HEK293 (cell line): ENCODE measurements around the gene SOS2.

Source experiments
- CTCF ChIA-PET: fragments of 350-600 bp; formaldehyde crosslinking; extraction: SDS; loops from one replicate; lab custom pipeline; 2021; ENCODE audit warnings: antibody characterized with exemption; lab: Yijun Ruan, JAX
- POLR2A ChIA-PET: fragments of 300-600 bp; formaldehyde crosslinking; extraction: SDS; loops from one replicate; lab custom pipeline; 2020; ENCODE audit warnings: antibody characterized with exemption, inconsistent platforms; lab: Yijun Ruan, JAX
- H3K27ac ChIP-seq: fragments of 200-500 bp; sonication (Bioruptor generic); 2 replicates; pipeline ENCODE4 v1.5.1; 2014; ENCODE audit warnings: low read depth, low read length, control low read depth, inconsistent platforms; ENCODE audit errors: extremely low read depth
- H3K36me3 ChIP-seq, 2 experiments: fragments of 200-500 bp in 1 of 2; sonication (Bioruptor generic) in 1 of 2; 1 replicate in 1 of 2; 2 replicates in 1 of 2; pipeline ENCODE4 v1.5.1; 2014 to 2017; ENCODE audit warnings: inconsistent platforms in 2 of 2, low read length in 2 of 2; ENCODE audit not compliant: control insufficient read depth in 2 of 2, insufficient read depth in 1 of 2
- H3K4me1 ChIP-seq: fragments of 200-500 bp; sonication (Bioruptor generic); 2 replicates; pipeline ENCODE4 v1.5.1; 2014; ENCODE audit warnings: mild to moderate bottlenecking, low read length, inconsistent platforms; ENCODE audit not compliant: control insufficient read depth, insufficient read depth
- H3K4me3 ChIP-seq: 2 replicates; pipeline ENCODE4 v1.5.1; 2011; ENCODE audit warnings: low read depth, mild to moderate bottlenecking, control low read depth, low read length, moderate library complexity
- H3K9me3 ChIP-seq: fragments of 200-500 bp; sonication (Bioruptor generic); 2 replicates; pipeline ENCODE4 v1.5.1; 2014; ENCODE audit warnings: low read depth, low read length, inconsistent platforms; ENCODE audit not compliant: control insufficient read depth, insufficient read depth
- GFI1B ChIP-seq: fragments of 450-650 bp; formaldehyde crosslinking; IDR thresholded peaks from 2 replicates; pipeline ENCODE4 v1.5.1; 2016; ENCODE audit warnings: missing biosample characterization, missing genetic modification characterization
- KLF10 ChIP-seq: fragments of 450-650 bp; IDR thresholded peaks from 2 replicates; pipeline ENCODE4 v1.5.1; 2018; ENCODE audit warnings: missing biosample characterization, mild to moderate bottlenecking, missing genetic modification characterization
- SP7 ChIP-seq: fragments of 450-650 bp; formaldehyde crosslinking; IDR thresholded peaks from 2 replicates; pipeline ENCODE4 v1.5.1; 2016; ENCODE audit warnings: missing biosample characterization, missing genetic modification characterization
- TCF7L2 ChIP-seq: IDR thresholded peaks from 2 replicates; pipeline ENCODE4 v1.6.1; 2011; ENCODE audit warnings: low read depth, mild to moderate bottlenecking, inconsistent platforms, low read length, moderate library complexity, borderline replicate concordance
- ZFP41 ChIP-seq: fragments of 450-650 bp; formaldehyde crosslinking; IDR thresholded peaks from 2 replicates; pipeline ENCODE4 v1.5.1; 2016; ENCODE audit warnings: missing biosample characterization, missing genetic modification characterization, borderline replicate concordance
- ZNF146 ChIP-seq: fragments of 450-650 bp; formaldehyde crosslinking; IDR thresholded peaks from 2 replicates; pipeline ENCODE4 v1.5.1; 2016; ENCODE audit warnings: missing biosample characterization, missing genetic modification characterization
- ZNF175 ChIP-seq: fragments of 450-650 bp; formaldehyde crosslinking; IDR thresholded peaks from 2 replicates; pipeline ENCODE4 v1.5.1; 2016; ENCODE audit warnings: missing biosample characterization, missing genetic modification characterization
- ZNF184 ChIP-seq: fragments of 450-650 bp; IDR thresholded peaks from 2 replicates; pipeline ENCODE4 v1.5.1; 2018; ENCODE audit warnings: missing biosample characterization, mild to moderate bottlenecking, missing genetic modification characterization
- ZNF24 ChIP-seq: fragments of 450-650 bp; formaldehyde crosslinking; IDR thresholded peaks from 2 replicates; pipeline ENCODE4 v1.5.1; 2016; ENCODE audit warnings: missing biosample characterization, missing genetic modification characterization
- ZNF292 ChIP-seq: fragments of 450-650 bp; formaldehyde crosslinking; IDR thresholded peaks from 2 replicates; pipeline ENCODE4 v1.5.1; 2016; ENCODE audit warnings: low read depth, missing biosample characterization, missing genetic modification characterization, borderline replicate concordance
- ZNF302 ChIP-seq: fragments of 450-650 bp; formaldehyde crosslinking; IDR thresholded peaks from 2 replicates; pipeline ENCODE4 v1.5.1; 2016; ENCODE audit warnings: missing biosample characterization, missing genetic modification characterization, low read depth
- ZNF394 ChIP-seq: fragments of 450-650 bp; formaldehyde crosslinking; IDR thresholded peaks from 2 replicates; pipeline ENCODE4 v1.5.1; 2016; ENCODE audit warnings: missing biosample characterization, missing genetic modification characterization, mild to moderate bottlenecking, moderate library complexity, borderline replicate concordance
- ZNF529 ChIP-seq: fragments of 450-650 bp; formaldehyde crosslinking; IDR thresholded peaks from 2 replicates; pipeline ENCODE4 v1.5.1; 2017; ENCODE audit warnings: missing genetic modification characterization, missing biosample characterization; ENCODE audit not compliant: insufficient replicate concordance
- ZNF544 ChIP-seq: fragments of 450-650 bp; formaldehyde crosslinking; IDR thresholded peaks from 2 replicates; pipeline ENCODE4 v1.5.0; 2017; ENCODE audit warnings: missing biosample characterization, missing genetic modification characterization
- ZNF600 ChIP-seq: fragments of 450-650 bp; formaldehyde crosslinking; IDR thresholded peaks from 2 replicates; pipeline ENCODE4 v1.5.1; 2016; ENCODE audit warnings: missing biosample characterization, missing genetic modification characterization
- ZNF677 ChIP-seq: fragments of 450-650 bp; IDR thresholded peaks from 2 replicates; pipeline ENCODE4 v1.5.0; 2018; ENCODE audit warnings: missing biosample characterization, mild to moderate bottlenecking, missing genetic modification characterization, moderate library complexity
- ZNF792 ChIP-seq: fragments of 450-650 bp; formaldehyde crosslinking; IDR thresholded peaks from 2 replicates; pipeline ENCODE4 v1.5.1; 2016; ENCODE audit warnings: missing biosample characterization, missing genetic modification characterization
- ZXDB ChIP-seq: fragments of 450-650 bp; formaldehyde crosslinking; IDR thresholded peaks from 2 replicates; pipeline ENCODE4 v1.5.1; 2016; ENCODE audit warnings: missing biosample characterization, missing genetic modification characterization
- TF ChIP-seq, protein P1 (sequence below): IDR thresholded peaks from 2 replicates; pipeline ENCODE4 v1.6.1; 2011; ENCODE audit warnings: mild to moderate bottlenecking, low read depth, low read length, borderline replicate concordance
- TF ChIP-seq, protein P2 (sequence below): fragments of 450-650 bp; formaldehyde crosslinking; IDR thresholded peaks from 2 replicates; pipeline ENCODE4 v1.5.1; 2016; ENCODE audit warnings: missing biosample characterization, missing genetic modification characterization
- TF ChIP-seq, protein P3 (sequence below): fragments of 450-650 bp; formaldehyde crosslinking; IDR thresholded peaks from 2 replicates; pipeline ENCODE4 v1.5.1; 2016; ENCODE audit warnings: missing biosample characterization, missing genetic modification characterization

The SOS2 gene

DNA sequence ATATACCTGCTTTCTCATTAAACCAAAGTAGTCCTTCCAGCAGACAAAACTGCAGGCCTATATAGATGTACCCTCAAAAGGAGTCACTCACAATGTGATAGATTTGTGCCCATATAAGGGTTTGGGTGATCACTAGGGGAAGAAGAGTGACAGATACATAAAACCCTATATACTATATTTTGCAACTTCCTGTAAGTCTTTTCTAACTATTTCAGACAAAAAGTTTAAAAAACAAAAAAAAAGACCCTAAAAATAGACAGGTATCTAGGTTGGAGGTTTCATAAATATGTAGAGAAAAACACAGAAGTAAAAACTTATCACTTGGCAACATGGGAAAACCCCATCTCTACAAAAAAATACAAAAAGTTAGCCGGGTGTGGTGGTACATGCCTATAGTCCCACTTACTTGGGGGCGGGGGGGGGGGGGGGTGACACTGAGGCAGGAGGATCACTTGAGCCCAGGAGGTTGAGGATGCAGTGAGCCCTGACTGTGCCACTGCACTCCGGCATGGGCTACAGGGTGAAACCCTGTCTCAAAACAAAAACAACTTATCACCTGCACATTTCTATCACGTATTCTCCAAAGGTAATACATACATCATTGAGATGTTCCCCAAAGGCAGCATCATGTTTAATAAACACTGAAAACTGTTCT is 117.9 kb downstream of the SOS2 start:
- POLR2A ChIA-PET: no interaction called here
- no peak for TF ChIP-seq ZNF600 (tag by site-specific recombination)
- no peak for TF ChIP-seq ZNF302
- TF ChIP-seq ZNF792 (tag by site-specific recombination): no peak
- TF ChIP-seq, all 188 proteins: peak for 0
- no peaks in the 10 kb centered on the region for H3K9me3 ChIP-seq
- no peak overlapping the region for H3K27ac ChIP-seq
- H3K4me3 ChIP-seq: no peak overlapping the region
- CTCF ChIA-PET: interaction anchor here (1.1 kb wide), 1 partner anchor 9 kb away, joined by 3 read pairs; no protein-coding TSS in a partner anchor
- H3K36me3 ChIP-seq: peaks cover 62 to 66% of the 10 kb centered on the region in 2 experiments
- H3K4me1 ChIP-seq: peaks cover 6% of the 10 kb centered on the region

DNA sequence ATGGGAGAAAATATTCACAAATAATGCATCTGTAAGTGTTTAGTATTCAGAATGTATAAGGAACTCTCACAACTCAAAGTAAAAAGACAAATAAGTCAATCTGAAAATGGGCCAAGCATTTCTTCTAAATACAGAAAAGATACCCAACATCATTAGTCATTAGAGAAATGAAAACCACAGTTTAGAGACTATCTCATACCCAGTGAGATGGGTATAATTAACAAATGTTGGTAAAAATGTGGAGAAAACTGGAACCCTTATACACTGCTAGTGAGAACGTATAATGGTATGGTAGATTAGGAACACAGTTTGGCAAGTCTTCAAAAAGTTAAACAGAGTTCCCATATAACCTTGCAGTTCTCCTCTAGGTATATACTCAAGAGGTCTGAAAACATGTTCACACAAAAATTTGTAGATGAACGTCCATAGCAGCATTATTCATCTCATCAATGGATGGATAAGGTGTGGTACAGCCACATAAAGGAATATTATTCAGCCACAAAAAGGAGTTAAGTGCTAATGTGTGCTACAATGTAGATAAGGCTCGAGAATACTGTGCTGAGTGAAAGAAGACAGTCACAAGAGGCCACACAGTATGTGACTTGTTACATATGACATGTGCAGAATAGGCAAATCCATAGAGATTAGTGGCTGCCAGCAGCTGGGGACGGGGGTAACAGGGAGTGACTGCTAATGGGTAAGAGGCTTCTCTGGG is 120.9 kb downstream of the SOS2 start:
- TF ChIP-seq ZNF394 (tag by site-specific recombination) (no peak), GFI1B (tag by site-specific recombination) (no peak), ZNF677 (tag by site-specific recombination) (no peak), SP7 (tag by site-specific recombination) (no peak), ZNF184 (tag by site-specific recombination) (no peak), ZNF146 (tag by site-specific recombination) (peak; percentile 79; the same call in 1 of the 2 replicates)
- POLR2A ChIA-PET: no interaction called here
- Histone ChIP-seq H3K36me3 (peaks cover 76 to 80% of the 10 kb centered on the region in 2 experiments), H3K4me3 (no peak overlapping the region), H3K4me1 (peaks cover 3% of the 10 kb centered on the region; the same call in 1 of the 2 replicates), H3K9me3 (no peaks in the 10 kb centered on the region), H3K27ac (no peak overlapping the region)
- CTCF ChIA-PET: no interaction called here

DNA sequence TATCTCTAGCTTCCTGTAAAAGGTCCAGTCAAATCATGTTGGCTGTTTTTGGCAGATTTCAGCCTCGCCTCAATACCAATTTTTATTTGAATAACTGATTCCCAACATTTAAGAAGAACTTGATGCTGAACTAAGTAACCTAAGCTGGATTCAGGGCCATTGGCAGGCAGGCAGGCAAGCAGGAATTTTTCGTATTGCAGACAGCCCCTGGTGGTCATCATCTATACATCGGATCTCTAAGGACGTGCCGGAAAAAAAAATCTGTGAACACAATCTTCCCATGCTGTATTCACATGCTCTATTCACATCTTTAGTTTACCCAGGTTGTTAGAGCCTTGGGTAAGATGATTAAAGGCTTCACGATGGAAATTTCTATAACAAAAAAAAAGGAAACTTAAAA is 122.0 kb downstream of the SOS2 start:
- peaks cover 65 to 75% of the 10 kb centered on the region in 2 experiments for H3K36me3 ChIP-seq
- no peaks in the 10 kb centered on the region for H3K9me3 ChIP-seq
- CTCF ChIA-PET: interaction anchor here (0.6 kb wide), 3 partner anchors 11 to 308 kb away, joined by 4 to 7 read pairs (median 4); no protein-coding TSS in a partner anchor
- H3K4me1 ChIP-seq: no peaks in the 10 kb centered on the region
- H3K27ac ChIP-seq: no peak overlapping the region
- TF ChIP-seq, protein P1, sequence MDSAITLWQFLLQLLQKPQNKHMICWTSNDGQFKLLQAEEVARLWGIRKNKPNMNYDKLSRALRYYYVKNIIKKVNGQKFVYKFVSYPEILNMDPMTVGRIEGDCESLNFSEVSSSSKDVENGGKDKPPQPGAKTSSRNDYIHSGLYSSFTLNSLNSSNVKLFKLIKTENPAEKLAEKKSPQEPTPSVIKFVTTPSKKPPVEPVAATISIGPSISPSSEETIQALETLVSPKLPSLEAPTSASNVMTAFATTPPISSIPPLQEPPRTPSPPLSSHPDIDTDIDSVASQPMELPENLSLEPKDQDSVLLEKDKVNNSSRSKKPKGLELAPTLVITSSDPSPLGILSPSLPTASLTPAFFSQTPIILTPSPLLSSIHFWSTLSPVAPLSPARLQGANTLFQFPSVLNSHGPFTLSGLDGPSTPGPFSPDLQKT: no peak
- TF ChIP-seq ZFP41 (tag by site-specific recombination) (no peak), ZNF544 (tag by site-specific recombination) (no peak), KLF10 (tag by site-specific recombination) (no peak), ZNF175 (tag by site-specific recombination) (no peak), ZNF292 (tag by site-specific recombination) (no peak), ZNF677 (tag by site-specific recombination) (no peak), ZNF24 (tag by site-specific recombination) (no peak), ZNF529 (no peak), ZXDB (tag by site-specific recombination) (no peak), TCF7L2 (no peak)
- TF ChIP-seq, protein P2, sequence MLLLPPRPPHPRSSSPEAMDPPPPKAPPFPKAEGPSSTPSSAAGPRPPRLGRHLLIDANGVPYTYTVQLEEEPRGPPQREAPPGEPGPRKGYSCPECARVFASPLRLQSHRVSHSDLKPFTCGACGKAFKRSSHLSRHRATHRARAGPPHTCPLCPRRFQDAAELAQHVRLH (tag by site-specific recombination): no peak
- TF ChIP-seq, protein P3, sequence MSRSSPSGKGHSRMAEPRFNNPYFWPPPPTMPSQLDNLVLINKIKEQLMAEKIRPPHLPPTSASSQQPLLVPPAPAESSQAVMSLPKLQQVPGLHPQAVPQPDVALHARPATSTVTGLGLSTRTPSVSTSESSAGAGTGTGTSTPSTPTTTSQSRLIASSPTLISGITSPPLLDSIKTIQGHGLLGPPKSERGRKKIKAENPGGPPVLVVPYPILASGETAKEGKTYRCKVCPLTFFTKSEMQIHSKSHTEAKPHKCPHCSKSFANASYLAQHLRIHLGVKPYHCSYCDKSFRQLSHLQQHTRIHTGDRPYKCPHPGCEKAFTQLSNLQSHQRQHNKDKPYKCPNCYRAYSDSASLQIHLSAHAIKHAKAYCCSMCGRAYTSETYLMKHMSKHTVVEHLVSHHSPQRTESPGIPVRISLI (tag by site-specific recombination): no peak
- TF ChIP-seq, all 188 proteins: peak for 0
- POLR2A ChIA-PET: no interaction called here
- H3K4me3 ChIP-seq: no peak overlapping the region
